ENCODE measurements around the gene HIRIP3.
"Not testable (repeated sequence)": the region's sequence is repeated elsewhere in the genome, so short reads cannot be mapped to it uniquely, and the experiment has no call there.

The HIRIP3 gene

GRCh38 chr16:29959821-29960220, 35.6 kb downstream of the HIRIP3 start:
- not testable (repeated sequence) for DNase-seq (ENCODE audit: low spot score)

- DNase-seq (ENCODE audit: low spot score), result no peak
These were observed 36.1 kb downstream of the HIRIP3 start for GRCh38 chr16:29959293-29959692.

GRCh38 chr16:29958756-29959155, 36.7 kb downstream of the HIRIP3 start:
- no peak for DNase-seq (ENCODE audit: low spot score)

- DNase-seq (ENCODE audit: low spot score), result no peak
These were observed 43.6 kb downstream of the HIRIP3 start for GRCh38 chr16:29951625-29952365.

- no peak for DNase-seq (ENCODE audit: low spot score)
These were observed 44.5 kb downstream of the HIRIP3 start for GRCh38 chr16:29950806-29951461.

- no peak for DNase-seq (ENCODE audit: low spot score)
These were observed 47.5 kb downstream of the HIRIP3 start for GRCh38 chr16:29947897-29948296.

GRCh38 chr16:29943846-29944799, 51.3 kb downstream of the HIRIP3 start:
- DNase-seq (ENCODE audit: low spot score), result no peak

Data from globus pallidus (tissue), 1 donor.